GM12878 (cell line): ENCODE results near the gene OOEP.

ENCODE experiments used
- ATF2 ChIP-seq: IDR thresholded peaks from 2 replicates; pipeline ENCODE4 v1.6.1; 2012; ENCODE audit warnings: low read length, inconsistent platforms
- CBX3 ChIP-seq: fragments of 200-600 bp; sonication (generic); IDR thresholded peaks from 2 replicates; pipeline ENCODE4 v1.6.1; 2016; ENCODE audit warnings: low read depth, borderline replicate concordance
- GABPA ChIP-seq: IDR thresholded peaks from 2 replicates; pipeline ENCODE4 v1.6.1; 2014; ENCODE audit warnings: antibody characterized with exemption, low read depth, mild to moderate bottlenecking, inconsistent platforms
- JUND ChIP-seq: IDR thresholded peaks from 2 replicates; pipeline ENCODE4 v1.6.1; 2012; ENCODE audit warnings: low read depth, mild to moderate bottlenecking, low read length, improper control_type of control experiment, moderate library complexity
- POLR2AphosphoS5 ChIP-seq: IDR thresholded peaks from 2 replicates; pipeline ENCODE4 v1.6.1; 2011; ENCODE audit warnings: mild to moderate bottlenecking, low read length, inconsistent platforms

- TF ChIP-seq GABPA (no peak), ATF2 (no peak), POLR2AphosphoS5 (no peak), JUND (no peak), CBX3 (no peak)
Measured at GRCh38 chr6:73388800-73389512, 19.3 kb upstream of the OOEP start.
